Neural progenitor cell (in vitro differentiated cells): ENCODE measurements around the gene CHRNA10.

Source experiments
- EZH2phosphoT487 ChIP-seq: fragments of 200-600 bp; sonication (generic); IDR thresholded peaks from 2 replicates; pipeline ENCODE4 v1.6.1; 2017; ENCODE audit warnings: antibody characterized with exemption
- TF ChIP-seq, protein P1 (sequence below): fragments of 200-600 bp; sonication (generic); IDR thresholded peaks from 2 replicates; pipeline ENCODE4 v1.5.1; 2017; ENCODE audit warnings: antibody characterized with exemption, mild to moderate bottlenecking

DNA sequence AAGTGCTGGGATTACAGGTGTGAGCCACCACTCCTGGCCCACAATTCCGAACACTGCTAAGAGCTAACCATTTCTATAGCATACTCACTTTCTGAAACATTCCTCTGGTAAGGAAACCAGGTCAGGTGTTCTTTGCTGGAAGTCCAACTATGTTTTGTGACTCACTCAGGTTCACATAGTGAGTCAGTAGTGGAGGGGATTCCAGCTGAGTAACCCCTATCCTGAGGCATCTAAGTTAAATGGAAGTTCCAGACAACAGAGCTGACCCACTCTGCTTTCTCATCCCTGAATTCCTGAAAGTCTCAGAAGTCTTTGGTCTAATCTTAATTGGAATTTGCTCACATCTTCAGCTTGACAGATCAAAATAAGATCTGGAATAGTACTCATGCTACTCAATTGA is 3.0 kb upstream of the CHRNA10 start:
- TF ChIP-seq, protein P1, sequence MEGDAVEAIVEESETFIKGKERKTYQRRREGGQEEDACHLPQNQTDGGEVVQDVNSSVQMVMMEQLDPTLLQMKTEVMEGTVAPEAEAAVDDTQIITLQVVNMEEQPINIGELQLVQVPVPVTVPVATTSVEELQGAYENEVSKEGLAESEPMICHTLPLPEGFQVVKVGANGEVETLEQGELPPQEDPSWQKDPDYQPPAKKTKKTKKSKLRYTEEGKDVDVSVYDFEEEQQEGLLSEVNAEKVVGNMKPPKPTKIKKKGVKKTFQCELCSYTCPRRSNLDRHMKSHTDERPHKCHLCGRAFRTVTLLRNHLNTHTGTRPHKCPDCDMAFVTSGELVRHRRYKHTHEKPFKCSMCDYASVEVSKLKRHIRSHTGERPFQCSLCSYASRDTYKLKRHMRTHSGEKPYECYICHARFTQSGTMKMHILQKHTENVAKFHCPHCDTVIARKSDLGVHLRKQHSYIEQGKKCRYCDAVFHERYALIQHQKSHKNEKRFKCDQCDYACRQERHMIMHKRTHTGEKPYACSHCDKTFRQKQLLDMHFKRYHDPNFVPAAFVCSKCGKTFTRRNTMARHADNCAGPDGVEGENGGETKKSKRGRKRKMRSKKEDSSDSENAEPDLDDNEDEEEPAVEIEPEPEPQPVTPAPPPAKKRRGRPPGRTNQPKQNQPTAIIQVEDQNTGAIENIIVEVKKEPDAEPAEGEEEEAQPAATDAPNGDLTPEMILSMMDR, result no peak
- TF ChIP-seq EZH2phosphoT487, result no peak
